ENCODE results near the gene METTL6.

DNA sequence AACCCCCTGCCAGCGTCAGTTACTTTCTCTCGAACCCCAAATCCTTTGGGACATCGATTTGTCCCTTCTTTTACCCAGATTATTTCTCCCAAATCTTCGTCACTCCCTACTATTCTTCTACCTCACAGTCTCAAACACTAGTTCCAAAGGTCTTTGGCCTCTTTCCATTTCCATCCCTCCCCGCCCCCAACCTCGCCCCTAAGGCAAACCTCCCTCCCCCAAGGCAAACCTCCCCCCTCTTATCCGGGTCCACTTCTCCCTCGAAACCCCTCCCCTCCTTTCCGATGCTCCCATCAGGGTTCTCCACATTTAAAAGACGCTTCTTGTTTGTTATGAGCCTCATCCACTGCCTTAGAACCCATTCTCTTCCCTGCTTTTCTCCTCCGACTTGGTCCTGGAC lies 637 bp upstream of the METTL6 start:
- no peak for TF ChIP-seq POLR2A (IDR thresholded peaks at IDR 0.05)
- TF ChIP-seq, protein P1, sequence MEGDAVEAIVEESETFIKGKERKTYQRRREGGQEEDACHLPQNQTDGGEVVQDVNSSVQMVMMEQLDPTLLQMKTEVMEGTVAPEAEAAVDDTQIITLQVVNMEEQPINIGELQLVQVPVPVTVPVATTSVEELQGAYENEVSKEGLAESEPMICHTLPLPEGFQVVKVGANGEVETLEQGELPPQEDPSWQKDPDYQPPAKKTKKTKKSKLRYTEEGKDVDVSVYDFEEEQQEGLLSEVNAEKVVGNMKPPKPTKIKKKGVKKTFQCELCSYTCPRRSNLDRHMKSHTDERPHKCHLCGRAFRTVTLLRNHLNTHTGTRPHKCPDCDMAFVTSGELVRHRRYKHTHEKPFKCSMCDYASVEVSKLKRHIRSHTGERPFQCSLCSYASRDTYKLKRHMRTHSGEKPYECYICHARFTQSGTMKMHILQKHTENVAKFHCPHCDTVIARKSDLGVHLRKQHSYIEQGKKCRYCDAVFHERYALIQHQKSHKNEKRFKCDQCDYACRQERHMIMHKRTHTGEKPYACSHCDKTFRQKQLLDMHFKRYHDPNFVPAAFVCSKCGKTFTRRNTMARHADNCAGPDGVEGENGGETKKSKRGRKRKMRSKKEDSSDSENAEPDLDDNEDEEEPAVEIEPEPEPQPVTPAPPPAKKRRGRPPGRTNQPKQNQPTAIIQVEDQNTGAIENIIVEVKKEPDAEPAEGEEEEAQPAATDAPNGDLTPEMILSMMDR (IDR thresholded peaks at IDR 0.05): no peak
